Measurements from ENCODE around the gene IMPG1. TPM values are rescaled to one million over a fixed set of nuclear protein-coding genes. Genes with fewer than 3 reads are reported as not detected.
"Not testable (repeated sequence)": the region's sequence is repeated elsewhere in the genome, so short reads cannot be mapped to it uniquely, and the experiment has no call there.

The IMPG1 gene
- total RNA-seq, 1 experiment from 2014 or later: not detected

DNA sequence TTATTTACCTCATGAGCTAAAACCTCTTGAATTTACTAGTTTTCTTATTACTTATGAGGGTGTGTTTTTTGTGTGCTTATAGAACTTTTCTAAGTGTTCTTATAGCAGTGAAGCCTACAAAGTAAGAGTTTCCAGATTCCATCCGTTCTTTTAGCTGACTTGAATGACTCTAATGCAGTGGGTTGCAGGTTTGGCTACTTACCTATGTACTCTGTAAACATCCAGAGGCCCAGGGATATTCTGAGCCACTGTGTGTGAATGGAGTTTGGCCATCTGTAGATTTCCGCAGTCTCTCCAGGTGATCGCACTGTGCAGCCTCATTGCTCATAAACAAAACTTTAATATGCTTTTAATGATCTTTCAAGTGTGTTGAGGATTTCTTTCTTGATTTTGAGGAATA, 165.6 kb downstream of the IMPG1 start:
- no peak overlapping the region for H3K18ac ChIP-seq (ENCODE audit: insufficient read length, low read depth, low read length)
- H3K9me3 ChIP-seq (ENCODE audit: control insufficient read depth, low read depth, low read length): no peaks in the 10 kb centered on the region
- no peak overlapping the region for H2BK15ac ChIP-seq (ENCODE audit: low read depth, low read length)
- H2BK120ac ChIP-seq (ENCODE audit: low read depth, low read length, poor library complexity, severe bottlenecking): no peak overlapping the region
- H3K27ac ChIP-seq (ENCODE audit: insufficient read length, low read depth, low read length): no peak overlapping the region
- no peak for DNase-seq
- peak overlapping the region in 1 of 3 experiments; percentile 33; a peak in 1 of 7 replicates for H3K27ac Mint-ChIP-seq
- no peak overlapping the region for H3K4me3 Mint-ChIP-seq
- H4K91ac ChIP-seq (ENCODE audit: insufficient read length, low read depth, low read length): no peak overlapping the region
- H2AK5ac ChIP-seq (ENCODE audit: insufficient read length, low read length): no peak overlapping the region
- H3K27me3 ChIP-seq (ENCODE audit: insufficient read depth, low read length): no peaks in the 10 kb centered on the region
- H2BK12ac ChIP-seq (ENCODE audit: insufficient read length, low read depth, low read length): no peak overlapping the region
- H2BK20ac ChIP-seq (ENCODE audit: low read depth, low read length, poor library complexity, severe bottlenecking): no peak overlapping the region
- H3K4me1 Mint-ChIP-seq: peaks cover 0 to 4% of the 10 kb centered on the region in 2 experiments; a peak in 1 of 4 replicates
- H3K9ac ChIP-seq (ENCODE audit: extremely low read depth, insufficient read length, low read length): no peak overlapping the region
- no peak overlapping the region for H2AFZ ChIP-seq (ENCODE audit: low read length)
- no peaks in the 10 kb centered on the region for H3K23me2 ChIP-seq (ENCODE audit: insufficient read length, low read depth, low read length, poor library complexity, severe bottlenecking)
- H3K4ac ChIP-seq (ENCODE audit: low read depth, low read length): no peak overlapping the region
- peaks cover 10% of the 10 kb centered on the region in 2 experiments; a peak in 4 of 5 replicates for H3K9me3 Mint-ChIP-seq
- H3K23ac ChIP-seq (ENCODE audit: insufficient read length, low read depth, low read length): no peak overlapping the region
- H3K79me1 ChIP-seq (ENCODE audit: insufficient read depth, low read depth, low read length, poor library complexity, severe bottlenecking): no peaks in the 10 kb centered on the region
- H3K56ac ChIP-seq (ENCODE audit: insufficient read length, low read depth, low read length): no peak overlapping the region
- H4K5ac ChIP-seq (ENCODE audit: insufficient read length, low read depth, low read length): no peak overlapping the region
- no peak overlapping the region for H3K4me2 ChIP-seq (ENCODE audit: insufficient read depth, insufficient read length, low read length)
- WGBS (ENCODE audit: extremely low coverage, insufficient read length, low lambda C conversion rate): no CpG with 5 or more reads among the region's 3 CpGs
- no peaks in the 10 kb centered on the region for H3K79me2 ChIP-seq (ENCODE audit: insufficient read depth, low read length)
- peaks cover 10 to 24% (median 18%) of the 10 kb centered on the region in 3 experiments for H3K36me3 Mint-ChIP-seq (ENCODE audit: insufficient read depth in 1 of 3, low read depth in 3 of 3)
- no peaks in the 10 kb centered on the region for H4K20me1 ChIP-seq (ENCODE audit: control insufficient read depth, insufficient read depth, insufficient read length)
- H3K4me1 ChIP-seq (ENCODE audit: insufficient read depth, low read length): no peaks in the 10 kb centered on the region
- H3K27me3 Mint-ChIP-seq (ENCODE audit: low read depth): no peaks in the 10 kb centered on the region
- no peak overlapping the region for H3T11ph ChIP-seq (ENCODE audit: low read length)
- no peak overlapping the region for H3K14ac ChIP-seq (ENCODE audit: insufficient read depth, low read length)
- no peak overlapping the region for H4K8ac ChIP-seq (replicated peaks; ENCODE audit: insufficient read length, low read depth, low read length)
- H2BK5ac ChIP-seq (ENCODE audit: insufficient read length, low read length): no peak overlapping the region
- TF ChIP-seq, protein P1, sequence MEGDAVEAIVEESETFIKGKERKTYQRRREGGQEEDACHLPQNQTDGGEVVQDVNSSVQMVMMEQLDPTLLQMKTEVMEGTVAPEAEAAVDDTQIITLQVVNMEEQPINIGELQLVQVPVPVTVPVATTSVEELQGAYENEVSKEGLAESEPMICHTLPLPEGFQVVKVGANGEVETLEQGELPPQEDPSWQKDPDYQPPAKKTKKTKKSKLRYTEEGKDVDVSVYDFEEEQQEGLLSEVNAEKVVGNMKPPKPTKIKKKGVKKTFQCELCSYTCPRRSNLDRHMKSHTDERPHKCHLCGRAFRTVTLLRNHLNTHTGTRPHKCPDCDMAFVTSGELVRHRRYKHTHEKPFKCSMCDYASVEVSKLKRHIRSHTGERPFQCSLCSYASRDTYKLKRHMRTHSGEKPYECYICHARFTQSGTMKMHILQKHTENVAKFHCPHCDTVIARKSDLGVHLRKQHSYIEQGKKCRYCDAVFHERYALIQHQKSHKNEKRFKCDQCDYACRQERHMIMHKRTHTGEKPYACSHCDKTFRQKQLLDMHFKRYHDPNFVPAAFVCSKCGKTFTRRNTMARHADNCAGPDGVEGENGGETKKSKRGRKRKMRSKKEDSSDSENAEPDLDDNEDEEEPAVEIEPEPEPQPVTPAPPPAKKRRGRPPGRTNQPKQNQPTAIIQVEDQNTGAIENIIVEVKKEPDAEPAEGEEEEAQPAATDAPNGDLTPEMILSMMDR (conservative IDR thresholded peaks at IDR 0.05): no peak

DNA sequence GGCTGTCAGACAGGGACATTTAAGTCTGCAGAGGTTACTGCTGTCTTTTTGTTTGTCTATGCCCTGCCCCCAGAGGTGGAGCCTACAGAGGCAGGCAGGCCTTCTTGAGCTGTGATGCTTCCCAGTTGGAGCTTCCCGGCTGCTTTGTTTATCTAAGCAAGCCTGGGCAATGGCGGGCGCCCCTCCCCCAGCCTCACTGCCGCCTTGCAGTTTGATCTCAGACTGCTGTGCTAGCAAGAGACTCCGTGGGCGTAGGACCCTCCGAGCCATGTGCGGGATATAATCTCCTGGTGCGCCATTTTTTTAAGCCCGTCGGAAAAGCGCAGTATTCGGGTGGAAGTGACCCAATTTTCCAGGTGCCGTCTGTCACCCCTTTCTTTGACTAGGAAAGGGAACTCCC, 167.3 kb downstream of the IMPG1 start:
- H3K36me3 Mint-ChIP-seq (ENCODE audit: insufficient read depth in 1 of 3, low read depth in 3 of 3): peaks cover 11 to 24% (median 21%) of the 10 kb centered on the region in 3 experiments
- DNase-seq: peak; percentile 33
- H2BK5ac ChIP-seq (ENCODE audit: insufficient read length, low read length); H4K8ac ChIP-seq (replicated peaks; ENCODE audit: insufficient read length, low read depth, low read length); H3K4ac ChIP-seq (ENCODE audit: low read depth, low read length); H3K27ac Mint-ChIP-seq; H3K18ac ChIP-seq (ENCODE audit: insufficient read length, low read depth, low read length); H3K23ac ChIP-seq (ENCODE audit: insufficient read length, low read depth, low read length); H2BK15ac ChIP-seq (ENCODE audit: low read depth, low read length); H3K4me3 Mint-ChIP-seq; H4K20me1 ChIP-seq (ENCODE audit: control insufficient read depth, insufficient read depth, insufficient read length); H3K79me2 ChIP-seq (ENCODE audit: insufficient read depth, low read length); H3K9ac ChIP-seq (ENCODE audit: extremely low read depth, insufficient read length, low read length); H3K4me2 ChIP-seq (ENCODE audit: insufficient read depth, insufficient read length, low read length); H3K4me1 Mint-ChIP-seq; H2BK120ac ChIP-seq (ENCODE audit: low read depth, low read length, poor library complexity, severe bottlenecking); H3K9me3 ChIP-seq (ENCODE audit: control insufficient read depth, low read depth, low read length); H3K56ac ChIP-seq (ENCODE audit: insufficient read length, low read depth, low read length); H3K79me1 ChIP-seq (ENCODE audit: insufficient read depth, low read depth, low read length, poor library complexity, severe bottlenecking); H3K27me3 Mint-ChIP-seq (ENCODE audit: low read depth); H3K23me2 ChIP-seq (ENCODE audit: insufficient read length, low read depth, low read length, poor library complexity, severe bottlenecking); H3K27ac ChIP-seq (ENCODE audit: insufficient read length, low read depth, low read length); H3K14ac ChIP-seq (ENCODE audit: insufficient read depth, low read length); H2AFZ ChIP-seq (ENCODE audit: low read length); H4K5ac ChIP-seq (ENCODE audit: insufficient read length, low read depth, low read length); H2AK5ac ChIP-seq (ENCODE audit: insufficient read length, low read length); H3T11ph ChIP-seq (ENCODE audit: low read length); H3K27me3 ChIP-seq (ENCODE audit: insufficient read depth, low read length); H2BK12ac ChIP-seq (ENCODE audit: insufficient read length, low read depth, low read length); H4K91ac ChIP-seq (ENCODE audit: insufficient read length, low read depth, low read length); H2BK20ac ChIP-seq (ENCODE audit: low read depth, low read length, poor library complexity, severe bottlenecking); H3K4me1 ChIP-seq (ENCODE audit: insufficient read depth, low read length): not testable (repeated sequence)
- peaks cover 10 to 13% of the 10 kb centered on the region in 2 experiments; a peak in 4 of 5 replicates for H3K9me3 Mint-ChIP-seq
- no CpG with 5 or more reads among the region's 14 CpGs for WGBS (ENCODE audit: extremely low coverage, insufficient read length, low lambda C conversion rate)
